ENCODE measurements around the gene NT5C1B. TPM values are rescaled to one million over a fixed set of nuclear protein-coding genes. Genes with fewer than 3 reads are reported as not detected.

NT5C1B gene
- total and polyA plus RNA-seq, 10 of the 15 experiments (the other 5 are each of a cell fraction or from before 2014, with no cell fraction given), result 0.40 to 0.44 TPM; not detected in 8

- FAIRE-seq, result no peak
- 22% methylated on average over 2 of the region's 2 CpGs for WGBS (ENCODE audit: insufficient coverage, insufficient replicate concordance, low lambda C conversion rate, missing lambda C conversion rate)
These were observed 12.9 kb upstream of the NT5C1B start for GRCh38 chr2:18602298-18602697.

GRCh38 chr2:18600255-18600613 is 10.9 kb upstream of the NT5C1B start:
- ATAC-seq (no peak), FAIRE-seq (no peak), DNase-seq (ENCODE audit: low read depth, low spot score) (no peak)
- Histone ChIP-seq H3K9ac (ENCODE audit: control insufficient read depth, insufficient read depth, low read length) (no peak overlapping the region), H3K27ac (ENCODE audit: control insufficient read depth, insufficient read depth) (no peak overlapping the region), H3K36me3 (ENCODE audit: control insufficient read depth in 2 of 2, insufficient read depth in 2 of 2, low read length in 1 of 2) (no peaks in the 10 kb centered on the region), H3K4me2 (ENCODE audit: control insufficient read depth, insufficient read depth) (no peak overlapping the region), H4K20me1 (ENCODE audit: control insufficient read depth, insufficient read depth) (no peaks in the 10 kb centered on the region), H2AFZ (ENCODE audit: control insufficient read depth, low read depth, low read length) (no peak overlapping the region), H3K9me3 (replicated peaks; ENCODE audit: control insufficient read depth, insufficient read depth, low read length) (no peaks in the 10 kb centered on the region), H3K4me3 (no peak overlapping the region), H3K27me3 (replicated peaks in 1 of 2; ENCODE audit: control insufficient read depth in 2 of 2, insufficient read depth in 2 of 2, low read length in 1 of 2) (no peaks in the 10 kb centered on the region), H3K79me2 (ENCODE audit: control insufficient read depth, insufficient read depth, low read length) (no peaks in the 10 kb centered on the region), H3K4me1 (ENCODE audit: control insufficient read depth, insufficient read depth, low read length) (no peaks in the 10 kb centered on the region)
- WGBS (ENCODE audit: insufficient coverage, insufficient replicate concordance, low lambda C conversion rate, missing lambda C conversion rate), result 25% methylated on average over 2 of the region's 2 CpGs
- ChIA-PET SMC1A (ENCODE audit: uncharacterized antibody, unreplicated experiment) (no interaction called here), RAD21 (ENCODE audit: unreplicated experiment) (no interaction called here), POLR2A (no interaction called here), CTCF (no interaction called here)
- intact Hi-C loops (cut with micrococcal nuclease; ENCODE audit: unreplicated experiment), result no loop called here
- TF ChIP-seq PML (IDR thresholded peaks at IDR 0.05; ENCODE audit: low read length) (no peak), SIX5 (IDR thresholded peaks at IDR 0.05; ENCODE audit: low read depth, low read length, severe bottlenecking) (no peak), SMAD1 (IDR thresholded peaks at IDR 0.05; ENCODE audit: low read depth, partially characterized antibody) (no peak), POU2F2 (IDR thresholded peaks at IDR 0.05; ENCODE audit: borderline replicate concordance, low read depth, low read length) (no peak), POLR2AphosphoS5 (IDR thresholded peaks at IDR 0.05; ENCODE audit: low read length) (no peak), RCOR1 (conservative IDR thresholded peaks at IDR 0.05; ENCODE audit: low read depth, low read length) (no peak), STAT3 (IDR thresholded peaks at IDR 0.05; ENCODE audit: low read depth, low read length) (no peak), BACH1 (IDR thresholded peaks at IDR 0.05; ENCODE audit: borderline replicate concordance) (no peak), CHD1 (IDR thresholded peaks at IDR 0.05; ENCODE audit: low read depth, low read length) (no peak)
- no TSS peak for BruUV-seq (replicated peaks)
- in situ Hi-C loops (cut with MboI), result no loop called here

More at GRCh38 chr2:18602298-18602697, 12.9 kb upstream of the NT5C1B start:
- H4K20me1 ChIP-seq (ENCODE audit: control insufficient read depth, insufficient read depth), result no peaks in the 10 kb centered on the region
- no TSS peak for BruUV-seq (replicated peaks)
- no peaks in the 10 kb centered on the region for H3K79me2 ChIP-seq (ENCODE audit: control insufficient read depth, insufficient read depth, low read length)
- in situ Hi-C loops (cut with MboI), result no loop called here
- no peak overlapping the region for H2AFZ ChIP-seq (ENCODE audit: control insufficient read depth, low read depth, low read length)
- DNase-seq (ENCODE audit: low read depth, low spot score), result no peak
- ChIA-PET SMC1A (ENCODE audit: uncharacterized antibody, unreplicated experiment) (no interaction called here), RAD21 (ENCODE audit: unreplicated experiment) (no interaction called here), POLR2A (no interaction called here), CTCF (no interaction called here)
- H3K9me3 ChIP-seq (replicated peaks; ENCODE audit: control insufficient read depth, insufficient read depth, low read length), result no peaks in the 10 kb centered on the region
- ATAC-seq, result no peak
- intact Hi-C loops (cut with micrococcal nuclease; ENCODE audit: unreplicated experiment), result no loop called here
- no peaks in the 10 kb centered on the region for H3K36me3 ChIP-seq (ENCODE audit: control insufficient read depth in 2 of 2, insufficient read depth in 2 of 2, low read length in 1 of 2)
- no peaks in the 10 kb centered on the region for H3K27me3 ChIP-seq (replicated peaks in 1 of 2; ENCODE audit: control insufficient read depth in 2 of 2, insufficient read depth in 2 of 2, low read length in 1 of 2)
- no peak overlapping the region for H3K27ac ChIP-seq (ENCODE audit: control insufficient read depth, insufficient read depth)
- TF ChIP-seq ELK1 (IDR thresholded peaks at IDR 0.05; ENCODE audit: low read depth, low read length), result no peak
- H3K9ac ChIP-seq (ENCODE audit: control insufficient read depth, insufficient read depth, low read length), result no peak overlapping the region
- H3K4me2 ChIP-seq (ENCODE audit: control insufficient read depth, insufficient read depth), result no peak overlapping the region
- H3K4me3 ChIP-seq, result no peak overlapping the region
- H3K4me1 ChIP-seq (ENCODE audit: control insufficient read depth, insufficient read depth, low read length), result no peaks in the 10 kb centered on the region

Data from GM12878 (cell line).